K562 (cell line): ENCODE data around the gene CKAP5. TPM values are rescaled to one million over a fixed set of nuclear protein-coding genes. Genes with fewer than 3 reads are reported as not detected.

ENCODE experiments used
- ATAC-seq: fragments of 200-7000 bp; cut with Tn5 transposase; 3 replicates; pipeline ENCODE4 v1.9.1; 2020; ENCODE audit warnings: moderate library complexity
- BruUV-seq: library from RNA; stranded (reverse); fragments of 400-500 nt; replicated peaks from 2 replicates; lab custom pipeline; 2021; lab: Mats Ljungman, UMichigan
- CTCF ChIA-PET: fragments of 300-600 bp; formaldehyde crosslinking; extraction: SDS; loops from one replicate; lab custom pipeline; 2021; ENCODE audit warnings: low intra/inter-chr PET ratio; lab: Yijun Ruan, JAX
- POLR2A ChIA-PET: fragments of 300-600, 350-650 bp; sonication (Branson Sonifier 250); formaldehyde crosslinking; extraction: SDS; loops from one replicate; lab custom pipeline; 2021; ENCODE audit warnings: antibody characterized with exemption, inconsistent platforms; lab: Yijun Ruan, JAX
- DNase-seq, 4 experiments: peaks; one replicate each; pipeline versions ENCODE4 v3.0.0 to v3.0.0-alpha.2; 2011 to 2018; ENCODE audit warnings: low spot score in 3 of 4, mixed read lengths in 3 of 4; ENCODE audit errors: extremely low read depth in 1 of 4
- FAIRE-seq: peaks from 2 replicates; lab custom pipeline; 2011; peaks lifted over from hg19 to GRCh38; lab: Jason Lieb, UNC
- H2AFZ ChIP-seq: 2 replicates; pipeline ENCODE4 v1.6.0; 2011; ENCODE audit warnings: low read depth, low read length, control low read depth, inconsistent platforms
- H3K27ac ChIP-seq: fragments of 200-600 bp; 3 replicates; pipeline ENCODE4 v1.8.0; 2011; ENCODE audit warnings: low read depth, mild to moderate bottlenecking, control low read depth, inconsistent platforms, low read length, moderate library complexity, mixed read lengths; ENCODE audit errors: extremely low read depth
- H3K27me3 ChIP-seq, 2 experiments: fragments of 300-600 bp in 1 of 2; 2 replicates in 1 of 2; 3 replicates in 1 of 2; pipeline versions ENCODE4 v1.6.0 to v1.8.0; 2011; ENCODE audit warnings: inconsistent platforms in 2 of 2, low read length in 2 of 2, mild to moderate bottlenecking in 1 of 2, mixed read lengths in 1 of 2, moderate library complexity in 1 of 2; ENCODE audit not compliant: control insufficient read depth in 2 of 2, insufficient read depth in 2 of 2
- H3K36me3 ChIP-seq: fragments of 300-600 bp; 3 replicates; pipeline ENCODE4 v1.8.0; 2011; ENCODE audit warnings: mild to moderate bottlenecking, low read length, inconsistent platforms; ENCODE audit not compliant: control insufficient read depth, insufficient read depth
- H3K4me1 ChIP-seq, 2 experiments: fragments of 200-600 bp in 1 of 2; replicated peaks in 1 of 2; 2 replicates in 1 of 2; 3 replicates in 1 of 2; pipeline versions ENCODE4 v1.5.1 to v1.8.0; 2011; ENCODE audit warnings: inconsistent platforms in 2 of 2, low read length in 2 of 2, mild to moderate bottlenecking in 1 of 2, mixed read lengths in 1 of 2, moderate library complexity in 1 of 2; ENCODE audit not compliant: control insufficient read depth in 2 of 2, insufficient read depth in 2 of 2
- H3K4me2 ChIP-seq: 2 replicates; pipeline ENCODE4 v1.6.1; 2011; ENCODE audit warnings: low read length, control low read depth, inconsistent platforms, mixed read lengths; ENCODE audit not compliant: insufficient read depth
- H3K4me3 ChIP-seq: fragments of 200-600 bp; sonication (generic), shearing (Covaris generic); 2 replicates; pipeline ENCODE4 v1.5.1; 2016; ENCODE audit warnings: control low read depth, inconsistent platforms
- H3K79me2 ChIP-seq: fragments of 200-600 bp; 3 replicates; pipeline ENCODE4 v1.8.0; 2011; ENCODE audit warnings: low read length, inconsistent platforms; ENCODE audit not compliant: control insufficient read depth, insufficient read depth
- H3K9ac ChIP-seq, 2 experiments: 2 replicates each; pipeline versions ENCODE4 v1.6.0 to v1.6.1; 2011; ENCODE audit warnings: low read depth in 2 of 2, low read length in 2 of 2, control low read depth in 1 of 2, inconsistent platforms in 1 of 2, mild to moderate bottlenecking in 1 of 2, mixed read lengths in 1 of 2; ENCODE audit not compliant: insufficient read depth in 1 of 2
- H3K9me1 ChIP-seq: one replicate; pipeline ENCODE4 v1.6.0; 2011; ENCODE audit warnings: inconsistent platforms, mild to moderate bottlenecking, low read length, moderate library complexity; ENCODE audit not compliant: control insufficient read depth, insufficient read depth
- H3K9me3 ChIP-seq: replicated peaks from 2 replicates; pipeline ENCODE4 v1.5.1; 2011; ENCODE audit warnings: low read depth, low read length, inconsistent platforms; ENCODE audit not compliant: control insufficient read depth, insufficient read depth
- H4K20me1 ChIP-seq: replicated peaks from 2 replicates; pipeline ENCODE4 v1.6.1; 2011; ENCODE audit warnings: low read length, inconsistent platforms, mixed read lengths; ENCODE audit not compliant: control insufficient read depth, insufficient read depth
- ADNP ChIP-seq: fragments of 200-800 bp; sonication (Bioruptor generic); IDR thresholded peaks from 2 replicates; pipeline ENCODE4 v1.6.1; 2016; ENCODE audit warnings: missing genetic modification characterization, missing compliant biosample characterization
- ARID3B ChIP-seq: fragments of 250-450 bp; sonication (Bioruptor Pico); IDR thresholded peaks from 2 replicates; pipeline ENCODE4 v1.4.0; 2020; ENCODE audit warnings: borderline replicate concordance
- CTCF ChIP-seq, 3 experiments: IDR thresholded peaks in 2 of 3; conservative IDR thresholded peaks in 1 of 3; 2 replicates each; pipeline ENCODE4 v1.5.1; 2011 to 2012; ENCODE audit warnings: low read length in 3 of 3, mild to moderate bottlenecking in 3 of 3, control low read depth in 2 of 3, improper control_type of control experiment in 1 of 3, inconsistent platforms in 1 of 3, low read depth in 1 of 3, mixed read lengths in 1 of 3, moderate library complexity in 1 of 3; ENCODE audit not compliant: insufficient read depth in 2 of 3
- ELF2 ChIP-seq: fragments of 250-450 bp; sonication (Bioruptor Pico); IDR thresholded peaks from 2 replicates; pipeline ENCODE4 v1.5.0; 2021; ENCODE audit warnings: mild to moderate bottlenecking
- EP300 ChIP-seq: IDR thresholded peaks from 2 replicates; pipeline ENCODE4 v1.6.1; 2012; ENCODE audit warnings: low read length, improper control_type of control experiment
- MAFG ChIP-seq: fragments of 450-650 bp; conservative IDR thresholded peaks from 2 replicates; pipeline ENCODE4 v1.6.1; 2016; ENCODE audit warnings: missing genetic modification characterization, missing compliant biosample characterization
- NCOA2 ChIP-seq, 2 experiments: fragments of 450-650 bp; IDR thresholded peaks; 2 replicates each; pipeline ENCODE4 v1.6.1; 2018; ENCODE audit warnings: mild to moderate bottlenecking in 2 of 2, moderate library complexity in 1 of 2; ENCODE audit not compliant: partially characterized antibody in 2 of 2
- RBM39 ChIP-seq: fragments of 200-400 bp; formaldehyde crosslinking; optimal IDR thresholded peaks from 2 replicates; pipeline ENCODE3; 2018; ENCODE audit warnings: low read depth, low read length
- SMAD2 ChIP-seq: fragments of 150-350 bp; IDR thresholded peaks from 2 replicates; pipeline ENCODE4 v1.6.1; 2014; ENCODE audit warnings: low read depth, mild to moderate bottlenecking, low read length
- SMARCE1 ChIP-seq: fragments of 450-650 bp; IDR thresholded peaks from 2 replicates; pipeline ENCODE4 v1.7.1; 2016; ENCODE audit warnings: mild to moderate bottlenecking
- ZFPM2 ChIP-seq: fragments of 250-450 bp; sonication (Bioruptor Pico); IDR thresholded peaks from 2 replicates; pipeline ENCODE4 v1.5.1; 2022; ENCODE audit warnings: mild to moderate bottlenecking
- ZNF384 ChIP-seq: IDR thresholded peaks from 2 replicates; pipeline ENCODE4 v1.6.1; 2012; ENCODE audit warnings: low read depth, low read length, improper control_type of control experiment
- ZNF655 ChIP-seq: fragments of 250-450 bp; sonication (Bioruptor Pico); IDR thresholded peaks from 2 replicates; pipeline ENCODE4 v1.5.0; 2021
- ZNF699 ChIP-seq: fragments of 250-450 bp; sonication (Bioruptor Pico); IDR thresholded peaks from 2 replicates; pipeline ENCODE4 v1.8.0; 2021; ENCODE audit warnings: mild to moderate bottlenecking, moderate library complexity; ENCODE audit not compliant: insufficient replicate concordance
- ZNF780A ChIP-seq: fragments of 250-450 bp; sonication (Bioruptor Pico); IDR thresholded peaks from 2 replicates; pipeline ENCODE4 v1.5.0; 2021; ENCODE audit warnings: mild to moderate bottlenecking
- ZSCAN32 ChIP-seq: fragments of 450-650 bp; formaldehyde crosslinking; IDR thresholded peaks from 2 replicates; pipeline ENCODE4 v1.4.0; 2020; ENCODE audit warnings: mild to moderate bottlenecking, moderate library complexity
- WGBS: fragments of 100-300 bp; shearing (Covaris generic); methylation state at CpG from one replicate; pipeline ENCODE4 v1.1.6; 2016; ENCODE audit warnings: low coverage, mixed read lengths; ENCODE audit not compliant: insufficient coverage; ENCODE audit errors: missing lambda C conversion rate; 5-methylcytosine and 5-hydroxymethylcytosine counted together
- in situ Hi-C: fragments of 300-500 bp; cut with MboI; formaldehyde crosslinking; loops from 4 replicates; pipeline ENCODE4 v1.15.0; 2018; ENCODE audit warnings: inconsistent platforms, mixed read lengths
- intact Hi-C: fragments of 100-400 bp; cut with micrococcal nuclease; formaldehyde crosslinking; loops from 2 replicates; pipeline ENCODE4 v1.14.2; 2022
- polyA plus RNA-seq, 8 experiments: library from polyadenylated mRNA; depleted of rRNA in 4 of 8; stranded (reverse) in 5 of 8; unstranded in 3 of 8; fragments of >200 nt; fragmentation: Nextera tagmentation in 2 of 8; fragmentation: Illumina TruSeq in 1 of 8; extraction: Ambion mirVana in 2 of 8; extraction: Trizol in 1 of 8; gene quantifications; 2 replicates each; pipeline versions ENCODE4 v1.2.1 to v1.2.3, GENCODE V29; 2011 to 2014; ENCODE audit warnings: inconsistent platforms in 1 of 8, missing spikeins in 1 of 8
- total RNA-seq, 7 experiments: library from RNA; depleted of rRNA in 6 of 7; stranded (reverse); fragments of >200 nt in 6 of 7; fragmentation: Illumina TruSeq in 2 of 7; extraction: Trizol in 2 of 7; gene quantifications; 2 replicates each; pipeline versions ENCODE4 v1.2.1 to v1.2.3, GENCODE V29; 2011 to 2021; ENCODE audit warnings: low replicate concordance in 1 of 7

The CKAP5 gene
- total and polyA plus RNA-seq, 9 of the 15 experiments (the other 6 are each of a cell fraction or from before 2014, with no cell fraction given) = 60.1 to 239 (median 139) TPM

GRCh38 chr11:46834821-46835220, 11.3 kb downstream of the CKAP5 start (continued):
- TF ChIP-seq NCOA2 (IDR thresholded peaks at IDR 0.05; ENCODE audit: partially characterized antibody in 2 of 2) (no peak), ZFPM2 (CRISPR knock-in tag) (no peak), EP300 (no peak), ZNF655 (CRISPR knock-in tag) (no peak)

- Histone ChIP-seq H2AFZ (no peak overlapping the region), H3K27ac (peak overlapping the region; percentile 48), H3K9ac (no peak overlapping the region), H3K9me1 (no peaks in the 10 kb centered on the region), H3K27me3 (no peaks in the 10 kb centered on the region), H3K4me2 (peak overlapping the region; percentile 23), H3K79me2 (peaks cover 96% of the 10 kb centered on the region), H3K4me1 (peaks cover 21 to 24% of the 10 kb centered on the region in 2 experiments; a peak in 4 of 5 replicates), H3K4me3 (no peak overlapping the region), H3K9me3 (no peaks in the 10 kb centered on the region), H4K20me1 (peaks cover 3% of the 10 kb centered on the region; the same call in 1 of the 2 replicates), H3K36me3 (peaks cover 24% of the 10 kb centered on the region; the same call in 1 of the 3 replicates)
- ATAC-seq (peak; percentile 79), FAIRE-seq (peak; percentile 67), DNase-seq (peak in 3 of 4 experiments; percentile 21 to 73 (median 55))
- in situ Hi-C loops (no loop called here), intact Hi-C loops (no loop called here)
- WGBS = 25% methylated on average over 5 of the region's 5 CpGs
- ChIA-PET POLR2A (interaction anchor here (0.6 to 1.0 kb wide), 2 partner anchors 14 to 17 kb away, joined by 3 to 4 read pairs; partner anchors contain the start of gene CKAP5), CTCF (no interaction called here)
- BruUV-seq = no TSS peak
- no peak for TF ChIP-seq RBM39
- TF ChIP-seq SMARCE1 = peak; percentile 55; the same call in 1 of the 2 replicates
- TF ChIP-seq ZSCAN32 = no peak
- no peak for TF ChIP-seq ZNF699 (CRISPR knock-in tag)
- TF ChIP-seq MAFG = peak; percentile 73
- TF ChIP-seq SMAD2 = no peak
- no peak for TF ChIP-seq ELF2
- TF ChIP-seq ZNF384 = peak; percentile 89
- TF ChIP-seq CTCF (IDR thresholded peaks at IDR 0.05 in 2 of 3, conservative IDR thresholded peaks at IDR 0.05 in 1 of 3; ENCODE audit: insufficient read depth in 2 of 3, low read depth in 1 of 3, low read length in 3 of 3) = no peak
- TF ChIP-seq ZNF780A (CRISPR knock-in tag) = no peak
- no peak for TF ChIP-seq ARID3B (CRISPR knock-in tag)
- TF ChIP-seq ADNP = peak; percentile 62; the same call in 1 of the 2 replicates
Measured at GRCh38 chr11:46832511-46833214, 13.4 kb downstream of the CKAP5 start.
